RWPE2 (cell line): ENCODE results near the gene TTC32.

Experiments used
- ATAC-seq: fragments of 200-7000 bp; cut with Tn5 transposase; 3 replicates; pipeline ENCODE4 v1.9.1; 2021; ENCODE audit warnings: low read depth
- DNase-seq: peaks from one replicate; pipeline ENCODE4 v3.0.0-alpha.2; 2020; ENCODE audit warnings: low spot score
- H3K27ac ChIP-seq: fragments of 450-650 bp; 2 replicates; pipeline ENCODE4 v1.5.1; 2017; ENCODE audit warnings: mild to moderate bottlenecking; ENCODE audit not compliant: poor library complexity, severe bottlenecking
- H3K27me3 ChIP-seq: fragments of 250-450 bp; sonication (Bioruptor Pico); 2 replicates; pipeline ENCODE4 v1.5.1; 2021; ENCODE audit warnings: mild to moderate bottlenecking, moderate library complexity; ENCODE audit not compliant: insufficient read depth, poor library complexity, severe bottlenecking
- H3K36me3 ChIP-seq: fragments of 250-450 bp; sonication (Bioruptor Pico); 2 replicates; pipeline ENCODE4 v1.5.1; 2020; ENCODE audit warnings: low read depth, mild to moderate bottlenecking, moderate library complexity
- H3K4me1 ChIP-seq: fragments of 250-450 bp; sonication (Bioruptor Pico); 2 replicates; pipeline ENCODE4 v1.5.1; 2021; ENCODE audit warnings: mild to moderate bottlenecking, moderate library complexity; ENCODE audit not compliant: insufficient read depth, poor library complexity, severe bottlenecking
- H3K4me3 ChIP-seq: fragments of 250-450 bp; sonication (Bioruptor Pico); 2 replicates; pipeline ENCODE4 v1.5.1; 2021; ENCODE audit warnings: mild to moderate bottlenecking, moderate library complexity; ENCODE audit not compliant: severe bottlenecking
- H3K9me3 ChIP-seq: fragments of 250-450 bp; sonication (Bioruptor Pico); 2 replicates; pipeline ENCODE4 v1.5.1; 2021; ENCODE audit warnings: mild to moderate bottlenecking, moderate library complexity; ENCODE audit not compliant: severe bottlenecking
- TF ChIP-seq, protein P1 (sequence below): fragments of 450-650 bp; IDR thresholded peaks from one replicate; pipeline ENCODE4 v1.5.1; 2017; ENCODE audit warnings: mild to moderate bottlenecking, moderate library complexity; ENCODE audit not compliant: poor library complexity, severe bottlenecking

Gene TTC32

DNA sequence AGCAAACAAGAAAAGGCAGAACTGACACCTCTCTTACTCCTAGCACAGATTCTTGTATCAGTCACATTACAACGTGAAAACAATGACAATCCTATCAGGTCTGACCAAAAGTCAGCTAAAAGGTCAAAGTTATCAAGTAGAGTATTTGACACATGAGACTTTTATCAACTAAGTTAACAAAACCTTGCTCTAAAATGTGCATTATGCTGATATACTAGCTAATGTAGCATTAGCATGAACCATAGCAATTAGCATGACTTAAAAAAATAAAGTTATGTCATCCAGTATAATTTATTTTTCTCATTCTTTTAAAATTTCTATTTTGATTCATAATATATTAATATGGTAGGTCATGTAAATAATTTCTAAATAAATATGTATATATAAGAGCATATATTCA lies 41.4 kb upstream of the TTC32 start:
- Histone ChIP-seq H3K4me3 (no peak overlapping the region), H3K27me3 (no peaks in the 10 kb centered on the region), H3K4me1 (no peaks in the 10 kb centered on the region), H3K9me3 (no peaks in the 10 kb centered on the region), H3K36me3 (peaks cover 44% of the 10 kb centered on the region), H3K27ac (no peak overlapping the region)
- DNase-seq = no peak
- TF ChIP-seq, protein P1, sequence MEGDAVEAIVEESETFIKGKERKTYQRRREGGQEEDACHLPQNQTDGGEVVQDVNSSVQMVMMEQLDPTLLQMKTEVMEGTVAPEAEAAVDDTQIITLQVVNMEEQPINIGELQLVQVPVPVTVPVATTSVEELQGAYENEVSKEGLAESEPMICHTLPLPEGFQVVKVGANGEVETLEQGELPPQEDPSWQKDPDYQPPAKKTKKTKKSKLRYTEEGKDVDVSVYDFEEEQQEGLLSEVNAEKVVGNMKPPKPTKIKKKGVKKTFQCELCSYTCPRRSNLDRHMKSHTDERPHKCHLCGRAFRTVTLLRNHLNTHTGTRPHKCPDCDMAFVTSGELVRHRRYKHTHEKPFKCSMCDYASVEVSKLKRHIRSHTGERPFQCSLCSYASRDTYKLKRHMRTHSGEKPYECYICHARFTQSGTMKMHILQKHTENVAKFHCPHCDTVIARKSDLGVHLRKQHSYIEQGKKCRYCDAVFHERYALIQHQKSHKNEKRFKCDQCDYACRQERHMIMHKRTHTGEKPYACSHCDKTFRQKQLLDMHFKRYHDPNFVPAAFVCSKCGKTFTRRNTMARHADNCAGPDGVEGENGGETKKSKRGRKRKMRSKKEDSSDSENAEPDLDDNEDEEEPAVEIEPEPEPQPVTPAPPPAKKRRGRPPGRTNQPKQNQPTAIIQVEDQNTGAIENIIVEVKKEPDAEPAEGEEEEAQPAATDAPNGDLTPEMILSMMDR = no peak
- ATAC-seq = no peak

GRCh38 chr2:19942199-19942598 lies 40.4 kb upstream of the TTC32 start:
- Histone ChIP-seq H3K36me3 (peaks cover 44% of the 10 kb centered on the region), H3K9me3 (no peaks in the 10 kb centered on the region), H3K4me3 (no peak overlapping the region), H3K27me3 (no peaks in the 10 kb centered on the region), H3K27ac (no peak overlapping the region), H3K4me1 (no peaks in the 10 kb centered on the region)
- TF ChIP-seq, protein P1 = no peak
- no peak for DNase-seq
- ATAC-seq = no peak

GRCh38 chr2:19937004-19937403 lies 35.2 kb upstream of the TTC32 start:
- DNase-seq (no peak), ATAC-seq (no peak)
- no peak overlapping the region for H3K27ac ChIP-seq
- H3K36me3 ChIP-seq = peaks cover 45% of the 10 kb centered on the region
- H3K4me1 ChIP-seq = peaks cover 25% of the 10 kb centered on the region
- no peaks in the 10 kb centered on the region for H3K9me3 ChIP-seq
- H3K4me3 ChIP-seq = no peak overlapping the region
- no peaks in the 10 kb centered on the region for H3K27me3 ChIP-seq
- TF ChIP-seq, protein P1 = no peak

GRCh38 chr2:19936203-19936602 lies 34.4 kb upstream of the TTC32 start:
- Histone ChIP-seq H3K4me1 (peaks cover 27% of the 10 kb centered on the region), H3K36me3 (peaks cover 53% of the 10 kb centered on the region), H3K27ac (no peak overlapping the region), H3K27me3 (no peaks in the 10 kb centered on the region), H3K9me3 (no peaks in the 10 kb centered on the region), H3K4me3 (no peak overlapping the region)
- TF ChIP-seq, protein P1 = no peak
- DNase-seq (no peak), ATAC-seq (no peak)

DNA sequence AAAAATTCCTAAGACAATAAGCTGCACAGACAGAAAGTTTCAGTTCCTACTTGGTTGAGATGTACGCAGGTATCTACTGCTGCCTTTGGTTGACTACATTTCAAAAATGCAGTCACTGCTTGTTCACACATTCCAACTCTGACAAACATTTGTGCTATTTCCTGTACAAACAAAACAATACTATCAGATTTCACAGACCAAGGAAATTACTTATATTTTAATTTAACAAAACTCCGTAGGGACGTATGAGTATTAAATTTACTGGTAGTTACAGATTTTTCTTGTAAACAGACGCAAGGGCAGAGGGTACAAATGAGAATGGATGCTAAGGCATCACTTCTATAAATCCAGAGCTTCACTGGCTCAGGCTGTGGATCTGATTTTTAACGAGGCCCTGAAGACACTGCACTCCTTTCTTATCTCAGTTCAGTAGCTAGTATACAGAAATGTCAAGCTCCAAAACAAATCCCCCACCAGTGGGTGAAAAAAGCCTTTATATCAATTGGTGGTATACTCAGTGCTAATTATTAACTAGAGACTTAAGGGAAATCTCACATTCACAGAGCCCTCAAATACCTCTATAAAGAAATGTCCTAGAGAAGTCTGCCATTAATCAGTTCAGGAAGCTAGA lies 31.7 kb upstream of the TTC32 start:
- H3K4me3 ChIP-seq = no peak overlapping the region
- peaks cover 3% of the 10 kb centered on the region for H3K9me3 ChIP-seq
- peaks cover 73% of the 10 kb centered on the region for H3K36me3 ChIP-seq
- TF ChIP-seq, protein P1 = no peak
- no peaks in the 10 kb centered on the region for H3K27me3 ChIP-seq
- H3K4me1 ChIP-seq = peaks cover 27% of the 10 kb centered on the region
- DNase-seq (no peak), ATAC-seq (peak; percentile 99)
- peak overlapping the region; percentile 92 for H3K27ac ChIP-seq
